Measurements from ENCODE around the gene PCSK9. TPM values are rescaled to one million over a fixed set of nuclear protein-coding genes. Genes with fewer than 3 reads are reported as not detected.
"Not testable (repeated sequence)": the region's sequence is repeated elsewhere in the genome, so short reads cannot be mapped to it uniquely, and the experiment has no call there.

The PCSK9 gene
- polyA plus RNA-seq, 4 donors, result 1.2 to 2.4 (median 1.6) TPM

GRCh38 chr1:55073187-55073916, 34.0 kb downstream of the PCSK9 start:
- no peak for DNase-seq (ENCODE audit: low read depth in 4 of 4, low spot score in 2 of 4)

DNA sequence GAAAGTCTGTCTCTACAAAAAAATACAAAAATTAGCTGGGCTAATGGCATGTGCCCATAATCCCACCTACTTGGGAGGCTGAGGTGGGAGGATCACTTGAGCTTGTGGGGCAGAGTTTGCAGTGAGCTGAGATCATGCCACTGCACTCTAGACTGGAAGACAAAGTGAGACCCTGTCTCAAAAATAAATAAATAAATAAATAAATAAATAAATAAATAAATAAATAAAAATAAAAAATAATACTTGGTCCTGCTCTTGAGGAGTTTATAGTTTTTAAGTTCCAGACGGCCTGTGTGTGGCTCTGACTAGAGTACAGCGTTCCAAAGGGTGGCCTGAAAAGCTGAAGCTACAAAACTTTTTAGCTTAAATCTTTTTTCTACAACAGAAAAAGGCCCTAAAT, 35.1 kb downstream of the PCSK9 start:
- no peak for DNase-seq (ENCODE audit: low read depth in 4 of 4, low spot score in 2 of 4)

GRCh38 chr1:55076356-55076755, 37.0 kb downstream of the PCSK9 start:
- DNase-seq (ENCODE audit: low read depth in 4 of 4, low spot score in 2 of 4), result no peak

GRCh38 chr1:55078470-55078869, 39.1 kb downstream of the PCSK9 start:
- no peak for DNase-seq (ENCODE audit: low read depth in 4 of 4, low spot score in 2 of 4)

GRCh38 chr1:55079651-55080050, 40.3 kb downstream of the PCSK9 start:
- no peak for DNase-seq (ENCODE audit: low read depth in 4 of 4, low spot score in 2 of 4)

GRCh38 chr1:55081188-55081904, 42.0 kb downstream of the PCSK9 start:
- no peak for DNase-seq (ENCODE audit: low read depth in 4 of 4, low spot score in 2 of 4)

DNA sequence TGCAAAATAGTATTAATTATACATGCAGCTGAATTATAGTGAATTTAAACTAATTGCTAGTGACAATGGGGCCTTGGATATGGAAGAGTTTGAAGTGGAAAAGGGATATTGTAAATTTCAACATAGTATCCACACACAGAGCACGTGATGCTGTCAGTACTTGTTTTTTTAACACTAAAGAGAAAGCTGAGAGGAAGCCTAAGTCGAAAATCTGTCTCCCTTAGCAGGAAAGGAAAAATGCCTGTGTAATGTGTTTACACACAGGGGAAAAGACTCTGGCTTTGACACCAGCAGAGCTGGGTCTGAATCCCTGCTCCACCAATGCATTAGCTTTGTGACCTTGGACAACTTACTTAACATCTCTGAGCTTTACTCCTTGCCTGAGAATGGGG, 42.6 kb downstream of the PCSK9 start:
- DNase-seq (ENCODE audit: low read depth in 4 of 4, low spot score in 2 of 4), result no peak

DNA sequence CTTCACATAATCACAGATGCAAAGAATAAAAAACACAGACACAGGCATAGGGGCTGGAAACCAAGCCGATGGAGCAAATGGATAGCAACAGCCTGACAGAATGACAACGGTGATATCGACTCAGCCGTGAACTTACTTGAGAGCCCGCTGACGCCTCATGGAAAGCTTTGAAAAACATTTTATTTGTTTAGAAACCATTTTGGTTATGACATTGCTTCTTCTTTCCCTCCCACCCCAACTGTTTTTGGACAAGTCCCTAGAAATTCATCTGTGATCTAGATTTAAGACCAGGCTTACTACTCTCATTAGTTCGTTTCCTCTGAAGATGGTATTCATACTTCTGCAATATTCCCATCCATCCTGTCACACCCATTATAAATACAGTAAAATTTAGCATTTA, 44.9 kb downstream of the PCSK9 start:
- DNase-seq (ENCODE audit: low read depth in 4 of 4, low spot score in 2 of 4), result no peak

GRCh38 chr1:55087439-55087838, 48.1 kb downstream of the PCSK9 start:
- DNase-seq (ENCODE audit: low read depth in 4 of 4, low spot score in 2 of 4), result no peak

- no peak for DNase-seq (ENCODE audit: low read depth in 4 of 4, low spot score in 2 of 4)
These were observed 49.1 kb downstream of the PCSK9 start for GRCh38 chr1:55088413-55088812.

- no peak for DNase-seq (ENCODE audit: low read depth in 4 of 4, low spot score in 2 of 4)
These were observed 50.3 kb downstream of the PCSK9 start for GRCh38 chr1:55089683-55090082.

GRCh38 chr1:55092475-55092874, 53.1 kb downstream of the PCSK9 start:
- DNase-seq (ENCODE audit: low read depth in 4 of 4, low spot score in 2 of 4), result no peak

DNA sequence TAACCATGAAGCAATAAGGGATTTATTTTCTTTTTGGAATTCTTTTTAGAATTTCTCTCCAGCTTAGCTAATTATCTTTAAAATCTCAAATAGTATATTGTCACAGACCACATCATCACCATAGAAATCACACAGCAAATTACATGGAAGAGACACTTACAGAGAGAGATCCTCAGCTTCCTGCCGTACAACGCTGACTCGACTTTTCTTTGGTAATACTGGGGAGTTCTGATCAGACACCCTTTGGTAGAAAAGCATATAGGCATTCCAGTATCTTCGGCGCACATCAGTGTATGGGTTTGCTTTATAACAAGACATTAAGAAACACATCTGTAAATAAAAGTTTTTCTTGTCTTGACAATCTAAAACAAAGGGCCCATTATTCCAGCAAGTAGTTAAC, 55.7 kb downstream of the PCSK9 start:
- DNase-seq (ENCODE audit: low read depth in 4 of 4, low spot score in 2 of 4), result no peak

GRCh38 chr1:55103891-55104290, 64.5 kb downstream of the PCSK9 start:
- DNase-seq (ENCODE audit: low read depth in 4 of 4, low spot score in 2 of 4), result no peak

DNA sequence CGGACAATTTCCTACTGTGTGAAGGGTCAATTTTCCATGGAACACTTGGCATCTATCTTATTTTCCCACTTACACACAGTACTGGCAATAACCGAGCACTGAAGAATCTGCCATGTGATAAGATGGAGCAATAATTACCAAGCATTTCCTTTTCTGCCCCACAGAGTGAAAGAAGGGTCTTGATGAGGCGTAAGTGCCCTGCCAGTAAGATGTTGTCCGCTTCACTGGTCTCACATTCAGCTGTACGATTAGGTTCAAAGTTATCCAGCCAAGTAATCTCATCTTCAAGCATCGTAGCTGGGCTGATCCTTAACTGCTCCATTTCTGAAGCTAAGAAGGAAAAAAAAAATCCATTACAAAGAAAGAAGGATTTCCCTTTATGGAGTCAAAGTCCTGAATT, 67.8 kb downstream of the PCSK9 start:
- DNase-seq (ENCODE audit: low read depth in 4 of 4, low spot score in 2 of 4), result no peak

GRCh38 chr1:55109005-55109404, 69.7 kb downstream of the PCSK9 start:
- not testable (repeated sequence) for DNase-seq (ENCODE audit: low read depth in 4 of 4, low spot score in 2 of 4)

Other genes starting within 250 kb of the PCSK9 start
- 1 to 10 TPM; 4.8 to 8.8 (median 7.3) TPM for gene TTC22, start 238.2 kb upstream of the PCSK9 start, polyA plus RNA-seq (ENCODE audit: insufficient read length in 4 of 4)
- gene DHCR24, start 152.4 kb upstream of the PCSK9 start, polyA plus RNA-seq (ENCODE audit: insufficient read length in 4 of 4), result 10 to 100 TPM; 63.4 to 89.1 (median 78.0) TPM
- gene TMEM61, start 58.9 kb upstream of the PCSK9 start, polyA plus RNA-seq (ENCODE audit: insufficient read length in 4 of 4), result 1 to 10 TPM; 1.2 to 1.6 (median 1.5) TPM
- gene BSND, start 40.6 kb upstream of the PCSK9 start, polyA plus RNA-seq (ENCODE audit: insufficient read length in 4 of 4), result 1 to 10 TPM; 4.2 to 6.2 (median 4.9) TPM
- gene USP24, start 175.8 kb downstream of the PCSK9 start, polyA plus RNA-seq (ENCODE audit: insufficient read length in 4 of 4), result 10 to 100 TPM; 36.7 to 61.4 (median 45.2) TPM